22Rv1 (cell line): ENCODE data around the gene TRAPPC1.

Experiments used
- CTCF ChIP-seq: fragments of 450-650 bp; IDR thresholded peaks from 2 replicates; pipeline ENCODE4 v1.5.1; 2017; ENCODE audit warnings: mild to moderate bottlenecking
- ZFX ChIP-seq: fragments of 450-650 bp; IDR thresholded peaks from 2 replicates; pipeline ENCODE4 v1.6.1; 2017; ENCODE audit warnings: antibody characterized with exemption, borderline replicate concordance

GRCh38 chr17:7955414-7956227 is 23.9 kb upstream of the TRAPPC1 start:
- TF ChIP-seq CTCF = no peak
- no peak for TF ChIP-seq ZFX
